AG04450 (cell line): ENCODE data around the gene RING1. TPM values are rescaled to one million over a fixed set of nuclear protein-coding genes. Genes with fewer than 3 reads are reported as not detected.

Experiments
- CTCF ChIA-PET: fragments of 300-600, 350-600 bp; formaldehyde crosslinking; extraction: SDS; loops from one replicate; lab custom pipeline; 2022; ENCODE audit warnings: antibody characterized with exemption, inconsistent platforms; lab: Charles Lee
- POLR2A ChIA-PET: fragments of 350-600 bp; formaldehyde crosslinking; extraction: SDS; loops from one replicate; lab custom pipeline; 2021; ENCODE audit warnings: antibody characterized with exemption, inconsistent platforms; lab: Yijun Ruan, JAX
- DNase-seq: peaks from one replicate; pipeline ENCODE4 v3.0.0-alpha.2; 2011; ENCODE audit warnings: low read depth, low spot score
- H3K27ac ChIP-seq: one replicate; pipeline ENCODE4 v1.5.1; 2012; ENCODE audit warnings: low read depth, low read length, control low read depth
- H3K27me3 ChIP-seq: one replicate; pipeline ENCODE4 v1.6.0; 2012; ENCODE audit warnings: low read length; ENCODE audit not compliant: control insufficient read depth, insufficient read depth
- H3K4me3 ChIP-seq: 2 replicates; pipeline ENCODE4 v1.5.1; 2011; ENCODE audit warnings: mild to moderate bottlenecking, low read depth, low read length, control low read depth
- H3K9me3 ChIP-seq: 2 replicates; pipeline ENCODE4 v1.5.1; 2012; ENCODE audit warnings: low read length; ENCODE audit not compliant: control insufficient read depth, insufficient read depth
- polyA plus RNA-seq: library from polyadenylated mRNA; depleted of rRNA; stranded (reverse); fragments of >200 nt; gene quantifications from 2 replicates; pipeline ENCODE4 v1.2.3, GENCODE V29; 2011
- TF ChIP-seq, protein P1 (sequence below): IDR thresholded peaks from 2 replicates; pipeline ENCODE4 v1.5.1; 2011; ENCODE audit warnings: low read depth, low read length, control low read depth, inconsistent platforms

RING1 gene
- polyA plus RNA-seq, 1 experiment: 23.8 TPM

GRCh38 chr6:33172688-33173534 lies 35.4 kb upstream of the RING1 start:
- Histone ChIP-seq H3K4me3 (no peak overlapping the region), H3K27me3 (peaks cover 19% of the 10 kb centered on the region), H3K9me3 (no peaks in the 10 kb centered on the region; the same call in 1 of the 2 replicates), H3K27ac (no peak overlapping the region)
- POLR2A ChIA-PET: no interaction called here
- TF ChIP-seq, protein P1, sequence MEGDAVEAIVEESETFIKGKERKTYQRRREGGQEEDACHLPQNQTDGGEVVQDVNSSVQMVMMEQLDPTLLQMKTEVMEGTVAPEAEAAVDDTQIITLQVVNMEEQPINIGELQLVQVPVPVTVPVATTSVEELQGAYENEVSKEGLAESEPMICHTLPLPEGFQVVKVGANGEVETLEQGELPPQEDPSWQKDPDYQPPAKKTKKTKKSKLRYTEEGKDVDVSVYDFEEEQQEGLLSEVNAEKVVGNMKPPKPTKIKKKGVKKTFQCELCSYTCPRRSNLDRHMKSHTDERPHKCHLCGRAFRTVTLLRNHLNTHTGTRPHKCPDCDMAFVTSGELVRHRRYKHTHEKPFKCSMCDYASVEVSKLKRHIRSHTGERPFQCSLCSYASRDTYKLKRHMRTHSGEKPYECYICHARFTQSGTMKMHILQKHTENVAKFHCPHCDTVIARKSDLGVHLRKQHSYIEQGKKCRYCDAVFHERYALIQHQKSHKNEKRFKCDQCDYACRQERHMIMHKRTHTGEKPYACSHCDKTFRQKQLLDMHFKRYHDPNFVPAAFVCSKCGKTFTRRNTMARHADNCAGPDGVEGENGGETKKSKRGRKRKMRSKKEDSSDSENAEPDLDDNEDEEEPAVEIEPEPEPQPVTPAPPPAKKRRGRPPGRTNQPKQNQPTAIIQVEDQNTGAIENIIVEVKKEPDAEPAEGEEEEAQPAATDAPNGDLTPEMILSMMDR: peak; percentile 78
- no peak for DNase-seq
- CTCF ChIA-PET: interaction anchor here (0.6 to 1.7 kb wide), 16 partner anchors 11 to 287 kb away, joined by 3 to 15 read pairs (median 4); partner anchors contain the start of gene HLA-DMA

- CTCF ChIA-PET: interaction anchor here (0.6 to 1.7 kb wide), 7 partner anchors 9 to 288 kb away, joined by 3 to 6 read pairs (median 5); partner anchors contain the start of gene HLA-DMA
- DNase-seq: no peak
- TF ChIP-seq, protein P1: no peak
- H3K9me3 ChIP-seq: no peaks in the 10 kb centered on the region; the same call in 1 of the 2 replicates
- H3K4me3 ChIP-seq: no peak overlapping the region
- H3K27ac ChIP-seq: no peak overlapping the region
- H3K27me3 ChIP-seq: peaks cover 19% of the 10 kb centered on the region
- POLR2A ChIA-PET: no interaction called here
Measured at GRCh38 chr6:33173535-33174180, 34.6 kb upstream of the RING1 start.

- ChIA-PET CTCF (no interaction called here), POLR2A (no interaction called here)
- H3K4me3 ChIP-seq: no peak overlapping the region
- peaks cover 21% of the 10 kb centered on the region for H3K27me3 ChIP-seq
- TF ChIP-seq, protein P1: no peak
- no peaks in the 10 kb centered on the region; the same call in 1 of the 2 replicates for H3K9me3 ChIP-seq
- no peak overlapping the region for H3K27ac ChIP-seq
- DNase-seq: no peak
Measured at GRCh38 chr6:33174784-33175183, 33.5 kb upstream of the RING1 start.

GRCh38 chr6:33175436-33176069 lies 32.7 kb upstream of the RING1 start:
- peaks cover 24% of the 10 kb centered on the region for H3K27me3 ChIP-seq
- no peak for DNase-seq
- POLR2A ChIA-PET: no interaction called here
- no peak overlapping the region for H3K27ac ChIP-seq
- CTCF ChIA-PET: interaction anchor here (0.6 kb wide), 1 partner anchor 232 kb away, joined by 6 read pairs; no protein-coding TSS in a partner anchor
- no peaks in the 10 kb centered on the region; the same call in 1 of the 2 replicates for H3K9me3 ChIP-seq
- TF ChIP-seq, protein P1: peak; percentile 17; the same call in 1 of the 2 replicates
- H3K4me3 ChIP-seq: no peak overlapping the region
